HG03108 (cell line): Measurements from ENCODE around the gene CNN1.

ENCODE experiments used
- ATAC-seq: cut with Tn5 transposase; IDR thresholded peaks from one replicate; pipeline ENCODE4 v1.9.1; 2021; ENCODE audit warnings: moderate library complexity; ENCODE audit not compliant: unreplicated experiment

Gene CNN1

DNA sequence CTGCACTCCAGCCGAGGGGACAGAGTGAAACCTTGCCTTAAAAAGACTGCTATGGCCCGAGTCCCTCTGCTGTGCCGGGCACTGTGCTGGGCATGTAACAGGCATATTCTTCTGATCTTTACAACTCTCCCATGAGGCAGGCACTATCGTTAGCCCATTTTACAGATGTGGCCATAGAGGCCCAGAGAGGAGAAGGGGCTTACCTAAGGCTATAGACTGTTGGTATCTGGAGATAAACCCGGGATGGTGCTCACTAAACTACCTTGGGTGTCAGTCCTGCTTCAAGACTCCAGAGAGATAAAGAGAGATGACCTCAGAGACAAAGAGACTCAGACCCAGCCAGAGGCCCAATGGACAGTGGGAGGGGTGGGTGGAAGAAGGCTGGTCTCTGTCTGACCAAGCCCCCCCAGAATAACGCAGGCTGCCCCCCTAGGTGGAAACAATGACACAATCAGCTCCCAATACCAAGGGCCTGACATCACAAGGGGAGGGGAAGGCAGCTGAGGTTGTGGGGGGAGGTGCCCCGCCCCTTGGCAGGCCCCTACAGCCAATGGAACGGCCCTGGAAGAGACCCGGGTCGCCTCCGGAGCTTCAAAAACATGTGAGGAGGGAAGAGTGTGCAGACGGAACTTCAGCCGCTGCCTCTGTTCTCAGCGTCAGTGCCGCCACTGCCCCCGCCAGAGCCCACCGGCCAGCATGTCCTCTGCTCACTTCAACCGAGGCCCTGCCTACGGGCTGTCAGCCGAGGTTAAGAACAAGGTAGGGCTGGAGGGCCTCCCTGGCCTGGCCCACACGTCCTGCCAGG lies at the start of gene CNN1:
Gene CNN1, plus strand, starts transcription at position 620 of the 805 bp plus-strand sequence. Its CDS starts 77 bp downstream, at position 697.
- ATAC-seq: no peak

DNA sequence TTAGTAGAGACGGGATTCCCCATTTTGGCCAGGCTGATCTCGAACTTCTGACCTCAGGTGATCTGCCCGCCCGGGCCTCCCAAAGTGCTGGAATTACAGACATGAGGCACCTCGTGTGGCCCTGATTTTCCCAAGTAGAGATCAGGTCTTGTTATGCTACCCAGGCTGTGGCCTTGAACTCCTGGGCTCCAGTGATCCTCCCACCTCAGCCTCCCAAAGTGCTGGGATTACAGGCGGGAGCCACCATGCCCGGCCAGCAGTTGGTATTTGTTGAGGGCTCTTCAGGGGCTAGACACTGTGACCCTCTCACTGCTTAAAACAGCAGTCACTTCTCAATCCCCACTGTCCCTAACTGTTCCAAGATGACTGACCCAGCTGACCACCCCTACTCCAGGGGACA lies 49.3 kb upstream of the CNN1 start:
- ATAC-seq: no peak

DNA sequence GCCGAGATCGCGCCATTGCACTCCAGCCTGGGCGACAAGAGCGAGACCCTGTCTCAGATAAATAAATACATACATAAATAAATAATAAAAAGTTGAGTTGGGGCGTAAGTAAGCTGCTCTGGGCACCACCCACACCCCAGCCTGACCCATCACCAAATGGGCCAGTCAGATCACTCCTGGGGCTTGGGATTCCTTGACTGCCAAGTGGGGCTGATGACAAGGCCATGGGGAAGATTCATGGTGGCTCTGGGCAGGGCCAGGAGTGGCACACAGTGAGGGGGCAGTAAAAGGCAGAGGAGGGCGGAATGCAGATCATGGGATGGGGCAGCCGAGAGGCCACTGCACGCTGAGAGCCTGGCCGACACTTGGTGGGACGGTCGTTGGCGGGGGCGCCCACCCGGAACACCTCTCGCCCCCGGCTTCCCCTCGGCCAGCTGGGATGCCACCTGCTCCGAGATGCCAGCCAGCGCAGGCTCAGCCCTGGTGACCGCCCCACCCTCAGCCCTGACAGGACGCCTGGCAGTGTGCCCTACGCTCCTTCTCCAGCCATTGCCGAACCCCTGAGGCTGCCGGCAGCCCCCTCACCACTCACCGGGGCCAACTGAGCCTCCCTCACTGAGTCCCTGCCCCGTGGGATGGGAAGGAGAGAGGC lies 43.9 kb upstream of the CNN1 start:
- no peak for ATAC-seq

DNA sequence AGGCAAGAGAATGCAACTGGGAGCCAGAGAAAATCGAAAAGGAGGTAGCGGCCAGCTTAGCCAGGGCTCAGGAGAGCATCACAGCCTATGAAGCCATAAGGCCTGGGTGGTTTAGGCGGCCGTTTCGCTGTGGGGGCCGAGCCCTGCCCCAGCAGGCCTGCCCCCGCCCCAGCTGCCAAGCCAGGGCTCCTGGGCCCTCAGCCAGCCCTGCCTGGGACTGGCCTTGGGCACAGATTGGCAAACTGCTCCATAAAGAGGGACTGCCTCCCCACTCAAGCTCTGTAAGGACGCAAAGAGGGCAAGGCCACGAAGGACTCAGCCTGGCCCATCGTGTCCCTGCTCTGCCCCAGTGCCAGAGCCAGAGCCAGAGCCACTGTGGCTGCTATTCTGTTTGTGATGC lies 43.2 kb upstream of the CNN1 start:
- ATAC-seq: no peak

DNA sequence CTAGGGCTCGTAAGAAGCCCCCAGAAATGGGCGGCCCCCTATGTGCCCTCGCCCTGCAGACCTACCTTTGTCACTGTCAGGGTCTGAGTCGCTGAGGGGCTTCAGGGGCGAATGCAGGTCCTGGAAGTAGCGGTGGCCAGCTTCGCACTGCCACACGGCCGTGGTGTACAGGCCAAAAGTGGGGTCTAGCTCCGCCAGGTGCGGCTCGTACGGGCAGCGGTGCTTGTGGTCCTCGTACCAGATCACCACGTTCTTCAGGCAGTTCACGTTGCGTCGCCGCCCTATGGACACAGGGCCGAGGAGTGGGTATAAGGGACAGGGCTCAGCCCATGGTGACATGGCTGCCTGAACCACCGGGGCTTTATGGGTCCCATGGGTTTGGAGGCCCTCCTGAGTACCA lies 42.8 kb upstream of the CNN1 start:
- no peak for ATAC-seq

DNA sequence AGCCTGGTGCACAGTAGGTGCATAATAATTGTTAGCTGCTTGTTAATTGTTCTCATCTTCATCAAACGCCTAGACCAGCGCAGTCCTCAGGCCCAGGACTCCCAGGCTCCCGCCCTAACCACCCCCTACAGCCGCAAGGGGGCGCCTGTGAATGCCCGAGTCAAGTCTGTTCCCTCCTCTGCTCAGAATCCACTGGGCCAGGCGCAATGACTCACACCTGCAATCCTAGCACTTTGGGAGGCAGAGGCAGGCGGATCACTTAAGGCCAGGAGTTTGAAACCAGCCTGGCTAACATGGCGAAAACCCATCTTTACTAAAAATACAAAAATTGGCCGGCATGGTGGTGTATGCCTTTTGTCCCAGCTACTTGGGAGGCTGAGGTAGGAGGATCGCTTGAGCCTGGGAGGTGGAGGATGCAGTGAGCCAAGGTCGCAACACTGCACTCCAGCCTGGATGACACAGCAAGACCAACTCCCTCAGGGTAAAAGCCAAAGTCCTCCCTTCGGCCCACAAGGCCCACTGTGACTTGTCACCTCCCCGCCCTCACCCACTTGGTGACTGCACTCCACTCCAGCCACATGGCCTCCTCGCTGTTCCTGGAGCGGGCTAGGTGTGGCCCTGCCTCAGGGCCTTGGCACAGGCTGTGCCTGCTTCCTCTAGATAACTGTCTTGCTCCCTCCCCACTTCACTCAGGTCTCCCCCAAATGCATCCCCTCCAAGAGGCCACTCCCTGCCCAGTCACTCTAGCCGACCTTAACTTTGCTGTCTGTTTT lies 42.1 kb upstream of the CNN1 start:
- no peak for ATAC-seq

DNA sequence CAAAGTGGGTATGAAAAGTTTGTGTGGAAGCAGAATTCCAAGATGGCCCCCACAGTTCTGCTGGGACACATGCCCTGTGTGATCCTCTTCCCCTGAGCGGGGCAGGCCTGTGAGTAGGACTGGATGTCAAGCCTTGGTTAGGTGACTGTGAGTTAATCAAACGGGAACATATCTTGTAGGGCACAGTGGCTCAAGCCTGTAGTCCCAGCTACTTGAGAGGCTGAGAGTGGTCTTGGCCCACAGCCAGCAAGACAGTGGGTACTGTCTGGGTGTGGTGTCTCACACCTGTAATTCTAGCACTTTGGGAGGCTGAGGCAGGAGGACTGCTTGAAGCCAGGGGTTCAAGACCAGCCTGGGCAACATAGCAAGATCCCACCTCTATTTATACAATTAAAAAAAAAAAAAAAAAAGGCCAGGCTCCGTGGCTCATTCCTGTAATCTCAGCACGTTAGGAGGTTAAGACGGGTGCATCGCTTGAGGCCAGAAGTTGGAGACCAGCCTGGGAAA lies 39.4 kb upstream of the CNN1 start:
- no peak for ATAC-seq

DNA sequence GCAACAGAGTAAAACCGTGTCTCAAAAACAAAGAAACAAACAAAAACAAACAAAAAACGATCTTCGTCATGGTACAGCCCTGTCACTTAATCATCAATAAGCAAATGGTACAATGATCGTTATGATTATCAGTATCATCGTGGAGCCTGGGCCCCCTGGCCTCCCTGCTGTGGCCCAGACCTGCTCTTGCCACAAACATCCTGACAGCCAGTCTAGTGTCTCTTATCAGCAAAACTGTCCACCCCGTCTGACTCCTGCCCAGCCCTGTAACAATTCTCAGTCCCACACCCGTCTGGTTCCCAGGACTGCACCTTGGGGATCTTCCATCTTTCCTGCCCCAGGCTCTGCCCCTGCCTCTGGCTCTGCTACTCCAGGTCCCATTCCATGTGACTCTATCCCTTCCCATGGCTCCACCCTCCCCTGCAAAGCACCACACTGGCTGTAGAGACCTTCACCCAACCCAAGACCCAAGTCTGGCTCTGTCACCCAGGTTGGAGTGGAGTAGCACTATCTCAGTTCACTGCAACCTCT lies 38.7 kb upstream of the CNN1 start:
- ATAC-seq: no peak

DNA sequence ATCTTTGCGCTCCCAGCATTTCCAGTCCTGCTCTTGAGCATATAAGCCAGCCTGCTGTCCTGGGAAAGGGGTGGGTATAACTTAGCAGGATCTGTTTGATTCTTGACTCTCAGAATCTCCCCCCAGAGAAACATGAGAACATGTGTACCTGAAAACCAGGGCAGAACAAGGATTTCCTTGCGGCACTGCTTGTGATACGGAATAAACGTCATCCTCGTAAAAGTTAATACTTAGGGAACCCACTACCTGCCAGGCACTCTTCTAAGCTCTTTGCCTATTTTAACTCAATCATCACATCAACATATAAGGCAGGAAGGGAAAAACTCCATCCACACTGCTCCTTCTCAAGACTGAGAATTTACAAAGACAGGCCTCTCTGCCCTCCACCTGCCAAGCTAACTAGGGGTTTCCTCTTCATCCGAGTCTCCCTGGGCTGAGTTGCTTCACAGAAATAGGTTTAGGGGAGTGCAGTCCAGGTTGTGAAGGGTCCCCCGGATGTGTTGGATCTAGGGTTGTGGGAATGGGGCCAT lies 34.1 kb upstream of the CNN1 start:
- no peak for ATAC-seq

DNA sequence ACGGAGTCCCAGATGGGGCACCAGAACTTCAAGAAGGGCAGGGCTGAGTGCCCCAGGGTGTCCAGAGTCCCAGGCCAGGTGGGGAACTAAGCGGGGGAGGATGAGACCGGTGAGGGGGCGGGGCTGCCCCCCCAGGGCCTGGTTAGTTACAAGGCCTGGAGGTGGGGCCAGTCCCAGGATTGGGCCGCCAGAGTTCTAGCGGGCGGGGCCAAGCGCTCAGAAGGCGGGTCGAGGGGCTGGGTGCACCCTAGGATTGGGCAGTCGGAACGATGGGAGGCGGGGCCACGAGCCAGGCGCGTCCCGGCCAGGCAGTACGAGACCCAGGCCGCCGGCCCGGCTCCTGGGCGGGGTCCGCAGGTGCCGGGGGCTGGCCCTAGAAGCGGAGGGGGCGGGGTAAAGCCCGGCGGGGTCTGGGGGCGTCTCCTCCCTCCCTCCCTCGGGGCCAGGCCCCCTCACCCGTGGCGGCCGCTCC lies 33.6 kb upstream of the CNN1 start:
- peak; percentile 94 for ATAC-seq

DNA sequence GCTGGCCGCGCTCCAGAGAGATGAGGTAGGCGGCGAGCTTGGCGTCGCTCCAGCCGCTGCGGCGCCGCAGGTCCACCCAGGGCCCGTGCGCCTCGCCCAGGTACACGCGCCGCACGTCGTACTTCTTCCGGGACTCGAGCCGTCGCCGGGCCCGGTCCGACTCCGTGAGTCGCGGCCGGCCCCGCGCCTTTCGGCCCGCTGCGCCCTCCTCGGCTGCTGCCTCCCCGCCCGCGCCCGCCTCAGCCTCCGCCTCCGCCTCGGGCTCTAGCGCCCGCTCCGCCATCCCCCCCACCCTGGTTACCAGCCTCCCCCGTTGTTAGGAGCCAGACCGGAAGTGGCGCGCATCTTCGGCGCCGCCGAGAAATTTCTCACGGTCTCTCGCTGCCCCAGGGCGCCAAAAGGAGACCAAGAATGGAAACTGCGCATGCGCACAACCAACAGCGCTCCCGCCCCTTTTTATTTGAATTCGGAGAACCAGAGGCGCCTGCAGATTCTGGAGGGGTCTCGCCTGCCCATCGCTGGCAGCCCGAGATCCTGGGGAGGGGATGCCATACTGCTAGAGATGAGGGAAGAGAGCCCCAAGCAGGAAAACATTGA lies 33.0 kb upstream of the CNN1 start, which contains the start of gene ZNF653:
Gene ZNF653, minus strand, starts transcription at position 336 of the 597 bp plus-strand sequence. Its CDS starts 53 bp downstream, at position 283.
- ATAC-seq: peak; percentile 38

DNA sequence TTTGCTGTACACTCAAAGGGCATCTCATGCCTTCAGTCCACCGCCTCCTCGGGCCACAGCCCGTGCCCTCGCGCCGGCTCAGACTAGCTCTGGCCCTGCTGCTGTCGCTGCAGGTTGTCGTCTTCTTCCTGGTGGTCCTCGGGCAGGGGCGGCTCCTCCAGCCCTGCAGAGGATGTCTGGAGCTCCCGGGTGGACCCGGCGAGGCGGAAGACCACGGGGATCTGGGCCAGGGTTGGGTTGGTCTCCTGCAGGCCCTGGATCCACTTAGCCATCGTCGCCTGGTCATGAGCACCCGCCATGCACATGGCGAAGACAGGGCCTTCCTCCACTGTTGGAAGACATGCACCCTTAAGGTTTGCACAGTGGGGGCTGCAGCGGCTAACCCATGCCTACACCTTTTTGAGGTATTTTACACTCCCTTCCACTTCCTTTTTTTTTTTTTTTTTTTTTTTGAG lies 32.5 kb upstream of the CNN1 start:
- ATAC-seq: peak; percentile 7

DNA sequence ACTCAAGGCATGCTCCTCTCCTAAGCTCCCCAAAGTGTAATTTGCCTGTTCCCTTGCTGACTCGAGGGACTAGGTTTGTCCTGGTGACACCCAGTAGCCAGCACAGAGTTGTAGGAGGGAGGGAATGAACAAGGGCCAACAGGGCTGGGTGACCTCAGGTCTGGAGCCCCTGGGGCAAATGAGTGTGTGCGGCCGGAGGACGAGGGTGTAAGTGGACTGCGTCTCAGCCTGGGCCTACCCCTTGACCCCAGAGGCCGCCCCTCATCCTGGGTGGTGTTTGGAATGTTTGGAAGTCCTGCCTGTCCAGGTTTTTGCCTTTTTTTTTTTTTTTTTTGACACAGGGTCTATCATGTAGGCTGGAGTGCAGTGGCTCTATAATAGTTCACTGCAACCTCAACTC lies 31.7 kb upstream of the CNN1 start:
- ATAC-seq: no peak

DNA sequence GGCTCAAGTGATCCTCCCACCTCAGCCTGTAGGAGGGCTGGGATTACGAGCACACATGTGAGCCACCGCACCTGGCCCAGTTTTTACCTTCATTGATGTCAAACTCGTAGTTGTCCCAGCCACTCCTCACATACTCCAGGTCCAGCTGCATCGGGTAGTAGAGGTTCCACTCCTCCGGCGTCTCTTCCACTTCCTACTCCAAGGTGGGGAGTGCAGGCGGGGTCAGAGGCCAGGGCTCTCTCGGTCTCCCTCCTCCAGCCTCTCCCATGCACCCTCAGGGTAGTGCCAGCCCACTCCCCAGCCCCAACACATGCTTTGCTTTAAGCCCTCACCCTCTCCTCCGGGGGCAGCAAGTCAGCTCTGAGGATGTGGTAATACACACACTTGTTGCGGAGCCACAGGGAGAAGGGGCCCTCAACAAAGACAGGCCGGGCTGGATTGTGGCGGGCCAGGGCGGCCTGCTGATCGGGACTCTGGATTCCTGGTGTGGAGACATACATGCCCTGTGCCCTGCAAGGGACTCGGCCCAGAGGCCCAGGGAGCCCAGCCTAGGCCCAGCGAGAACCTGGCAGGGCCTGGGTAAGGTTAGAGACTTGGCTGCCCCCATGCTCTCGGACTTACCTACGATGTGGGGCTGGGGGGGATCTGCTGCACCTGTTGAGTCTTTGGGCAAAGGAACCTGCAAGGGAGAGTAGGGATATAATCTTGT lies 31.1 kb upstream of the CNN1 start:
- no peak for ATAC-seq

DNA sequence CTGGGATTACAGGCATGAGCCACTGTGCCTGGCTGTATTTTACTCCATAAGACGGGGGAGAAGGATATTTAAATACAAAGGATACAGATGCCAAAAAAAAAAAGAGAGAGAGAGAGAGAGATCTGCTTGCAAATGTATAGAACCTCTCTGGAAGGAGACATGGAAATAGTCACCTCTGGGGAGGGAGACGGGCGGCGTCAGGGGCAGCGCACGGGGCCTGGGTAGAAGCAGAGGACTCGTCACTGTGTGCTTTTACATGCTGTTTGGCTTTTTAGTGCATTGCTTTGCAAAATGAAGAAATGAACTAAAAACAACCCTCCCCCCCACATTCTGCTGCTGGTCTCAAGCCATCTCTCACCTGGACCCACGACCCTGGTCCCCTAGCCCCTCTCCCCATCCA lies 28.2 kb upstream of the CNN1 start:
- no peak for ATAC-seq

DNA sequence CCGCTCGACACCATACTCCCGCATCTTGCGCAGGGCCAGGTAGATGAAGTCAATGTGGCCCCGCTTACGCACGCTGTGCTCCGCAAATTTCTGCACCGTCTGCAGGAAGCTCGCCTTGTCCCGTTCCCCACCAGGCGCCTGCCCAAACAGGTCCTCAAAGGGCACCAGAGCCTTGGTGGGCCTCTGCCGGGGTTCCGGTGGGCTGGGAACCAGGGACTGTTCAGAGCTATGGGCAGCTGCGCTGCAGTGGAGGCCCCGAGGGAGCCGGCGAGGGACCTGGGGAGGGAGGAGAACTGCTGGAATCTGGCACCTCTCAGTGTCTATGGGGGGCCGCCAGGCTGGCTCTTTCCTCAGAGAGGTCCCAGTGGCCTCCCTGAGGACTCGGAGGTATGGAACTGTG lies 24.7 kb upstream of the CNN1 start:
- no peak for ATAC-seq

DNA sequence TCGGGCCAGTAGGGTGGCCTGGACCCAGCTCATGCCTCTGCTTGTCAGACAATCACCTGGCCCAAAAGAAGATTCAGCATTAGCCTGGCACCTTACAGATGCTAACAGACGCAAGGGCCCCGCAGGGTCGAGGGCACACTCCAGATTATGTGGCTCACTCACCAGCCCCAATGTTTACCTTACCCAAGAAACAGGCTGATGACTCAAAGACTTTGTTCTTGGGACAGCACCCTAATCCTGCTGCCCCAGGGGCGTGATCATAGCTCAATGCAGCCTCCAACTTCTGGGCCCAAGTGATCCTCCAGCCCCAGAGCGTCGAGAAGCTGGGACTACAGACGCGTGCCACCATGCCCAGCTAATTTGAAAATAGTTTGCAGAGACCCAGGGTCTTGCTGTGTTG lies 19.5 kb upstream of the CNN1 start:
- no peak for ATAC-seq

DNA sequence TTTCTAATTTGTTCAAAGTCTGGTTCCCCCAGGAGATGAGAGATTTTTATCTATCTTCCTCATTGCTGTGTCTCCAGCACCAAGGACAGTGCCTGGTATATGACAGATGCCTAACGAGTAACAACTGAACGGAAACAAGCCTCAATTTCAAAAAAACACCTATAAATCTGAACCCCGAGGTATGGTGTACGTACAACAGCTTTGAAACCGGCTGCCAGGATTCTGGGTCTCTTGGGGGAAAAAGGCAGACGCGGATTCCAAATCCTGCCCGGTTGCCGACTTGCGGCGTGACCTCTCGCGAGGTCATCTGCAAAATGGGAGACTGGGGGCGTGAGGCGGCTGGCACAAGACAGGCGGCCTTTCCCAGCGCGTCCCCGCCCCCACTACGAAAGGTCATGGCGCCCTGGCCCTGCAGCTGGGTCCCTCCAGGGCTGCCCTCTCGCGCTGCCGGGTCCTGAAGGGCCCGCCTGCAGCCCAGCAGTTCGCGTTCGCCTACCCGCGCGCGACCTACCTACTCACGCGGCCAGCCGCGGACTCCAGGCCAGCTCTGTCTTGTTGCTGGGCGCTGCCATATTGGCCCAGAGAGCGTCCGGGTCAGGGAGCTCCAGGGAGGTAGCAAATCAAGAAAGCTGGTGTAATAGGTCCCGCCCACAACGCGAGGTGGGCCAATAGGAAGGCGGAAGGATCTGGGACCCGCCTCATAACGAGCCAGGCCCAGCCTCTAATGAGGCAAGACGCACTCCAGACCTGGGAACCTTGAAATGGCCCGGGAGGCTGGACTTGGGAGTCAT lies 9.9 kb upstream of the CNN1 start, which contains the start of gene ECSIT:
Gene ECSIT, minus strand, starts transcription at position 584 of the 791 bp plus-strand sequence. CDS start 9,964 bp downstream, outside the sequence.
- peak; percentile 93 for ATAC-seq

DNA sequence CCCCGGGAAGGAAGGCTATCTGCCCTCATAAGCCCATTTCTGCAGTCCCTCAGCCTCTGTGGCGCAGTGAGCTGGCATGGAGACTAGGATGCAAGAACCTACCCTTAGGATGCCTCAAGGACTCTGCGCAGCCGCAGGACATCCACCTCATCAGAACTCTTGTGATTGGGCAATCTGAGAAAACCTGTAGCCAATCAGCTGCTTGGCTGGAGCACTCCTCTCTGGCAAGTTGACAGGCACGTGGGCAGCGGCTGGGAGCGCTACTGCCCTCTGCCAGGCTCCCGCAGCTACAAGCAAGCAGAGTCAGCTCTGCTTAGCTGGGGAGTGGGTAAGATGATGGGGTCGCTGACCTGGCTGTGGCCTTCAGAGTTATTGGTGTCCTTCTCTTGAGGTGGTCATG lies 8.2 kb upstream of the CNN1 start:
- no peak for ATAC-seq
